Spinal cord (tissue), 10 donors: ENCODE data around the gene WBP2. TPM values are rescaled to one million over a fixed set of nuclear protein-coding genes. Genes with fewer than 3 reads are reported as not detected.
"Not testable (repeated sequence)": the region's sequence is repeated elsewhere in the genome, so short reads cannot be mapped to it uniquely, and the experiment has no call there.

Experiments used
- DNase-seq, 6 donors: peaks; one replicate each; pipeline versions ENCODE4 v3.0.0 to v3.0.0-alpha.2; 2013 to 2015; ENCODE audit warnings: low spot score in 6 of 6, low read depth in 4 of 6
- H3K27ac ChIP-seq: one replicate; pipeline ENCODE4 v1.5.1; 2013; ENCODE audit warnings: low read depth, low read length, control low read depth
- H3K27me3 ChIP-seq: one replicate; pipeline ENCODE4 v1.6.1; 2013; ENCODE audit warnings: low read length; ENCODE audit not compliant: control insufficient read depth, insufficient read depth
- H3K36me3 ChIP-seq: one replicate; pipeline ENCODE4 v1.6.1; 2013; ENCODE audit warnings: low read length; ENCODE audit not compliant: control insufficient read depth, insufficient read depth
- H3K4me1 ChIP-seq: one replicate; pipeline ENCODE4 v1.6.1; 2013; ENCODE audit warnings: low read length; ENCODE audit not compliant: control insufficient read depth, insufficient read depth
- H3K4me3 ChIP-seq: one replicate; pipeline ENCODE4 v1.5.1; 2013; ENCODE audit warnings: low read depth, low read length, control low read depth
- H3K9me3 ChIP-seq: one replicate; pipeline ENCODE4 v1.6.1; 2013; ENCODE audit warnings: low read length; ENCODE audit not compliant: control insufficient read depth, insufficient read depth
- WGBS: methylation state at CpG from one replicate; pipeline ENCODE4 v1.1.5; 2013; ENCODE audit warnings: missing lambda C conversion rate; ENCODE audit not compliant: insufficient coverage; 5-methylcytosine and 5-hydroxymethylcytosine counted together
- polyA plus RNA-seq, 2 donors: library from polyadenylated mRNA; unstranded; fragments of 120-200 nt; gene quantifications; one replicate each; pipeline ENCODE4 v1.2.1, GENCODE V29; 2013; ENCODE audit not compliant: insufficient read length in 2 of 2
- total RNA-seq, 2 donors: library from RNA; depleted of rRNA in 1 of 2; stranded (reverse); fragments of 120-200 nt in 1 of 2; fragments of >200 nt in 1 of 2; gene quantifications; one replicate each; pipeline versions ENCODE4 v1.2.3 to v1.2.4, GENCODE V29; 2013 to 2014
- donor health status: healthy.

Gene WBP2
- total and polyA plus RNA-seq, 4 donors, result 45.6 to 231 (median 134) TPM

DNA sequence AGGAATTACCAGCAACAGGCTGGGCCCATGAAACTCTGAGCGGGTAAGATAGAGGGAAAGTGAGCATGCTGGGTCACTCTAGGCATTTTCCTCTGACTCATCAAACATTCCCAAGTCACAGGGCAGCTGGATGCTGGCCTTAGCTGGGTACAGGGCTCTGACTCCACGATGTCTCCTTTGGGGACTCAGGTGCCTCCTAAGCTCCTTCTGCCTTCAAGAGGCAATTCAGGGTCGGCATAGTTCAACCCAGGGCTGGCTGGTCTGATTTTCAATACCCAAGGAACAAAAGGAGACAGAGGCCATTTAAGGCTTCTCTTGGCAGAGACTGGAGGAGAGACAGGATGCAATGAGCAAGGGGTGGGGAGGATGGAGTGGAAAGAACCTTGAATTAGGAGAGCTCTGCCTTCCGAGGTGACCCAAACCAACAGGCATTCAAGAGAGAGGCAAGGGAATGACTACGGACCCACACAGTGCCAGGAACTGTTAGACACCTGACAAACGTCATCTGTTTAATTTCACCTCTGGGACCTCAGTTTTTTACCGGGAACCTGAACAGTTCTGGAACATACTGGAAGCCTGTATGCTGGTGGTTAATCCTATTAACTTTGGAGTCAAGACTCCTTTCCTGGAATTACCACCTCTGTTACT lies 910 bp downstream of the WBP2 start:
- 38% methylated on average over 5 of the region's 7 CpGs for WGBS
- peaks cover 32% of the 10 kb centered on the region for H3K36me3 ChIP-seq
- H3K27ac ChIP-seq, result peak overlapping the region; percentile 78
- H3K27me3 ChIP-seq, result no peaks in the 10 kb centered on the region
- DNase-seq, result no peak
- peak overlapping the region; percentile 92 for H3K4me3 ChIP-seq
- H3K4me1 ChIP-seq, result peaks cover 52% of the 10 kb centered on the region
- no peaks in the 10 kb centered on the region for H3K9me3 ChIP-seq

DNA sequence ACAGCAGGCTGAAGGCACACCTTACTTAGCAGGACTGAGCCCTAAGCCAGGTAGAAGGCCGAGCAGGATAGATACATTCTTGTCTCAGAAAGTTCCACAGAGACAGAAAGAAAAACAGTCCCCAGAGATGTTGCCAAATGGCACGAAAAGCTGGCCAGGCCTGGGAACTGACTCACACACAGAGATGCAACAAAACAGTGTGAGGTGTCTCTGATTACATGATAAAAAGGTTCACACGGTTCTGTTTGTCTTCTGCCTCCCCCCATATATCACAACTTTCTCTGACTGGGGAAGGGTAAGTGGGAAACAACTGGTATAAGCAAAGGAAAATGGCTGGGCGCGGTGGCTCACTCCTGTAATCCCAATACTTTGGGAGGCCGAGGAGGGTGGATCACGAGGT lies 1.7 kb downstream of the WBP2 start:
- DNase-seq, result no peak
- H3K4me1 ChIP-seq, result peaks cover 60% of the 10 kb centered on the region
- no peak overlapping the region for H3K27ac ChIP-seq
- no peak overlapping the region for H3K4me3 ChIP-seq
- H3K36me3 ChIP-seq, result peaks cover 40% of the 10 kb centered on the region
- H3K27me3 ChIP-seq, result no peaks in the 10 kb centered on the region
- 88% methylated on average over 3 of the region's 7 CpGs for WGBS
- no peaks in the 10 kb centered on the region for H3K9me3 ChIP-seq

DNA sequence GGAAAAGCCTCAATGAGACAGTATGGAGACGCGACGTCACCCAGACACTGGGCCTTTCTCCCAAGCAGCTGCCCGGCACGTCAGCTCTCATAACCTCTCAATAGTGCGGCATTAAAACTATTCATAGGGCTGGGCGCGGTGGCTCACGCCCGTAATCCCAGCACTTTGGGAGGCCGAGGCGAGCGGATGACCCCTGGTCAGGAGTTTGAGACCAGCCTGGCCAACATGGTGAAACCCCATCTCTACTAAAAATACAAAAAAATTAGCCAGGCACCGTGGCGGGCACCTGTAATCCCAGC lies 3.5 kb downstream of the WBP2 start:
- Histone ChIP-seq H3K4me1 (peaks cover 76% of the 10 kb centered on the region), H3K36me3 (peaks cover 57% of the 10 kb centered on the region)

DNA sequence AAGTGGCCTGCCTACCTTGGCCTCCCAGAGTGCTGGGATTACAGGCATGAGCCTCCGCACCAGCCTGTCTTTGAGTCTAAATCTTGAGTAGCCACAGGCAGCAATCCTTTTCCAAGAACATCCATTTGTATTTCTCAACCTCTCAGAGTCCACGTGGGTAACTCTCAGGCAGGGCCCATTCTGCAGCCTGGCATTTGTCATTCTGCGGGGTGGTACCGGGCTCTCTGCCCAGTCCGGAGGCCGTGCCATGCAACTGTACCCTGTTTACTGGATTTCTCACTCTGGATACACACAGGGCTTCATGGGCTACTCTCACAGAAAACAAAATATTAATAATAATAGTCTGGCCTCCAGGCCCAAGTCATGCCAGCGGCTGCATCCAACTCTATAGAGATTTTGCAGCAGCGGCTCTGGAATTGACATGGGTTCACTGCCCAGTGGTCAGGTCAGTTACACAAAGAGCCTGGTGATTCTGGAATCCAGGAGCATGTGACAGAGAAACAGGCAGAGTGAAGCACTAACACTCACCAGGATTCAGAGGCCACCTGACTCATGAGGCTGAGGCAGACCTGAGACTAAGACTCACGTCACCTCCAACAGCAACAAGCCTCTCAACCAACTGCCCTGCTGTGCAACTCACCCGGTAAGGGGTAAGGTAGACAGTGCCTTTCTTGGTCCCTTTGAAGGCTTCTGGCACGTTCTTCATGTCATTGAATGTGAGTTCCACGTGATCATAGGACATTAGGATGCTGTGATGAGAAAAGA lies 4.0 kb downstream of the WBP2 start:
- Histone ChIP-seq H3K4me3 (no peak overlapping the region), H3K36me3 (peaks cover 62% of the 10 kb centered on the region), H3K4me1 (peaks cover 77% of the 10 kb centered on the region), H3K27ac (peak overlapping the region; percentile 82), H3K9me3 (no peaks in the 10 kb centered on the region), H3K27me3 (no peaks in the 10 kb centered on the region)
- 43% methylated on average over 12 of the region's 12 CpGs for WGBS
- peak in 3 of 6 donors; percentile 51 to 78 (median 62) for DNase-seq

More for the DNA sequence above, 3.5 kb downstream of the WBP2 start:
- H3K27ac ChIP-seq, result peak overlapping the region; percentile 82
- H3K9me3 ChIP-seq, H3K27me3 ChIP-seq, H3K4me3 ChIP-seq: not testable (repeated sequence)
- DNase-seq, result peak in 1 of 6 donors; percentile 44
- WGBS, result 56% methylated on average over 7 of the region's 15 CpGs

DNA sequence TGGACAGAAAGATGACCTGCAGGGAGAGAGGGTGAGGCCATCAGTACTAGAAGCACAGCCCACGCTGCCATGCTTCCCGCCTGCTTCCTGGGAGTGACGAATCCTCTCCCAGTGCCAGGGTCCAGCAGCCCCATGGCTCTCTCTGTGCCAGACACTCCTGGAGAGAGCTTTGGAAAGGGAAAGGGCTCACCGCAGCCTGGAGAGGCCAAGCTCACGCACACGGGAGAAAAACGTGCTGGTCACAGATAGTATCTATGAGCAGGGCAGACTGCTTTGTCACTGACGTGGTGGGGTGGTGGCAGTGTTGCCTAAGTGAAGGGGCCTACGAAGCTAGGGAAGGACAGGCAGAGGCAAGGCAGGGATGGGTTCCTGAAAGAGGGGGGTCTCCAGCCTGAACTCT lies 5.4 kb downstream of the WBP2 start:
- H3K4me3 ChIP-seq, result no peak overlapping the region
- no peaks in the 10 kb centered on the region for H3K27me3 ChIP-seq
- H3K36me3 ChIP-seq, result peaks cover 76% of the 10 kb centered on the region
- peak overlapping the region; percentile 87 for H3K27ac ChIP-seq
- 50% methylated on average over 9 of the region's 9 CpGs for WGBS
- no peak for DNase-seq
- peaks cover 88% of the 10 kb centered on the region for H3K4me1 ChIP-seq
- no peaks in the 10 kb centered on the region for H3K9me3 ChIP-seq

DNA sequence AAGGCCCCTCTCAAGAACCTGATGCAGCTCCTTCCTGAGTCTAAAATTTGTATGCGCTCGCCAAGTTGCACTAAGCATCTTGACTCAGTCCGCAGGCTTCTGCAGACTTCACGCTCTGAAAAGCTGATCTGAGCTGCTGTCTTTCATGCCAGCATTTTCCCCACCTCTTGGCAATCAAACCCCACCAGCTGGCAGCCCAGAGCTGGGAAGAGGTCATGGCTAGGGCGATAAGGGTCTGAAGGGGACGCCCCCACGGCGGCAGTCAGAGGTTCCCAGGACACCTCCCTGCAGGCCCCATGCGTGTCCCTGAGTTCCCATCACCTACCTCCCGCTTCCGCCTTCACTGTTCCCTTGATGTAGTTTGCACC lies 5.9 kb downstream of the WBP2 start:
- Histone ChIP-seq H3K9me3 (no peaks in the 10 kb centered on the region), H3K4me3 (no peak overlapping the region), H3K27me3 (no peaks in the 10 kb centered on the region), H3K27ac (peak overlapping the region; percentile 87), H3K36me3 (peaks cover 77% of the 10 kb centered on the region), H3K4me1 (peaks cover 91% of the 10 kb centered on the region)
- no peak for DNase-seq
- WGBS, result 46% methylated on average over 11 of the region's 11 CpGs

DNA sequence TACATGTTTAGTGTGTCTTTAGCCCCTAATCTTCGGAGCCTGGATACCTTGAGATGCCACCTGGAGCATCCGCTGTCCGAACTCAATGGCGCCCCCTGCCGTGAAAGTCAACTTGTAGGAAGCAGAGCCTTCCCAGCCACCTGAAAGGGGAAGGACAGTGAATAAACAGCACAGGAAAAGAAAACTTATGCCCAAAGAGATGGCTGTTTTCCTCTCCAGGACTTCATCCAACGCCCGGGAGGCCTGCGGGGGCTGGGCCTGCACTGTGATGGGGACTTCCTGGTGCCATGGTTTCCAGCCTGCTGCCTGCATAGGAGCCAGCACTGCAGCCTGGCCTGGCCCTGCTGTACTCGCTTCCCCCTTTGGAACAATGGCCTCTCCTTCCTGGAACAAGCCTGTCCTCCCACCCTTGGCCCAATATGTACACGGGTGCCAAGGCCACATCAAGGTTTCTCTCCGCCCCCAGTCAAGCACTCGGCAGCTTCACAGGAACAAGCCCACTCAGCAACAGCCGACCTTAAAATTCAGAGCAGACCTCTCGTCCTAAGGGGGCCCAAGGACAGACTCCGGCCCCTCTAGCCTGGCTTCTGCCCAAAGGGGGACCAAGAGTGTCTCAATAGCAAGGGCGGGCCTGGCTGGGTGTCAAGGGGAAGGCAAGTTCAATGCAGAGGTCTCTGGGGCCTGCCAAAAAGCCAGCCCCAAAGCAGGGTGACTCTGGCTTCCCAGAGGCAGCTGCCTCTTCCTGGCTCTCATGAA lies 6.4 kb downstream of the WBP2 start:
- Histone ChIP-seq H3K27ac (peak overlapping the region; percentile 87), H3K27me3 (no peaks in the 10 kb centered on the region), H3K36me3 (peaks cover 81% of the 10 kb centered on the region), H3K4me1 (peaks cover 86% of the 10 kb centered on the region), H3K9me3 (no peaks in the 10 kb centered on the region), H3K4me3 (no peak overlapping the region)
- 27% methylated on average over 15 of the region's 16 CpGs for WGBS
- DNase-seq, result peak in 5 of 6 donors; percentile 74 to 93 (median 78)

DNA sequence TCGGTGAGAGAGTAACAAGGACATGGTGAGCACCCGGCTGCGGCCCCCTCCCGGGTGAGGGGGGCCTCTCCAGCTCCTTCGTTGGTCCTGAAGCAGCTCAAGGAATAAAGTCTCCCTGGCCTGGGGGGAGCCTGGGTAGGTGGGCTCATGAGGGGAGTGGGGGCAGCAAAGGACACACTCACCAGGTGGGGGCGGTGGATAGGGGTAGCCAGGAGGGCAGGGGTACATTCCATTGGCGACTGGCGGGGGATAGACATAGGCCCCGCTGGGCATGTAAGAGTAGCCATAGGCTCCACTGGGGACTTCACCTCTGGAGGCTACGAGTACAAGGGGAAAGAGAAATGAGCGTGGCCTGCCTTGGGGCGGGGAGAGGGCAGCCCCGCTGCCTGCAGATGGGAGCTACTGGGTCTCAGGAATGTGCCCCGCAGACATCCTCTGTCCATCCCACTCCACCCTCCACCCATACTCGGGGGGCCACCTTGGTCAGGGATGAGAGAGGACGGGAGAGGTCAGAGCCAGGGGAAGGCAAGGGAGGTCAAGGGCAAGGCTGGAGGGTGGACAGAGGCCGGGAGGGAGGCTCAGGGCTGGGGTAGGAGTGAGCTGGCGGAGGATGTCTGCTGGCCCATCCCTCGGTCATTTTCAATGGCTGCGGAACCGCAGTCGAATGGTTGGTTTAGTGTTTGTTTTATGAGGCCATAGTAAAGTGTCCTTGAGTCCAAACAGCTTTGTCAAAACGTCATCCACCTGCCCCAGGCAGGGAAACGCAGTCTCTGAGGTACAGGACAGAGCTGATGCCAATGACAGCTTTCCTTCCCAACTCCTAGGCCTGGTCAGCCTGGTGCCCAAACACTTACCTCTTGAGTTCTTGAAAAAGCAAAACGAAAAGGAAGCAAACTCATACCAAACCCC lies 7.3 kb downstream of the WBP2 start:
- Histone ChIP-seq H3K36me3 (peaks cover 88% of the 10 kb centered on the region), H3K9me3 (no peaks in the 10 kb centered on the region), H3K27ac (peak overlapping the region; percentile 87), H3K27me3 (no peaks in the 10 kb centered on the region), H3K4me1 (peaks cover 80% of the 10 kb centered on the region), H3K4me3 (no peak overlapping the region)
- no peak for DNase-seq
- WGBS, result 85% methylated on average over 15 of the region's 25 CpGs
